NCI-H2029 treated with DMSO at 0.1 percent for 48 hours (cell line): Measurements from ENCODE around the gene TRPM1.
"Not testable (repeated sequence)": the region's sequence is repeated elsewhere in the genome, so short reads cannot be mapped to it uniquely, and the experiment has no call there.

Source experiments
- DNase-seq: peaks from one replicate; lab custom pipeline; 2025; lab: John Stamatoyannopoulos, UW

The TRPM1 gene

DNA sequence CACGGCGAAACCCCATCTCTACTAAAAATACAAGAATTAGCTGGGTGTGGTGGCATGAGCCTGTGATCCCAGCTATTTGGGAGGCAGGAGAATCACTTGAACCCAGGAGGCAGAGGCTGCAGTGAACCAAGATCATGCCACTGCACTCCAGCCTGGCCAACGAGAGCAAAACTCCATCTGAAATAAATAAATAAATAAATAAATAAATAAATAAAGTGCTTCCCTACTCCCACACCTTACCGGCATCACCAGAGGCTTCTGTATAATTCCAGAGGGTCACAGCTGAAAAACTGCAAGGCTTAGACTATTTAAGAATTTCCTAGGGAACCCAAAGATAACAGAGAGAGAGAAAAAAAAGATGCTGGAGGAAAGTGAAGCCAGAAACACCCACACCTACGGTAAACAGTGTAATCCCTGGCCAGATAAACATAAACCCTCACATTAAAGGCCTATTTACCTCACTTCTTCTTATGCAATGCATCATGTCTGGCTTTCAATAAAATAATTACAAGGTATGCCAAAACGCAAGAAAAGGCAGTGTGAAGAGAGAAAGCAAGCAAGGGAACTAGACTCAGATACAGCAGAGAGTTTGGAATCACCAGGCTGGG, 15.0 kb upstream of the TRPM1 start:
- DNase-seq = no peak

DNA sequence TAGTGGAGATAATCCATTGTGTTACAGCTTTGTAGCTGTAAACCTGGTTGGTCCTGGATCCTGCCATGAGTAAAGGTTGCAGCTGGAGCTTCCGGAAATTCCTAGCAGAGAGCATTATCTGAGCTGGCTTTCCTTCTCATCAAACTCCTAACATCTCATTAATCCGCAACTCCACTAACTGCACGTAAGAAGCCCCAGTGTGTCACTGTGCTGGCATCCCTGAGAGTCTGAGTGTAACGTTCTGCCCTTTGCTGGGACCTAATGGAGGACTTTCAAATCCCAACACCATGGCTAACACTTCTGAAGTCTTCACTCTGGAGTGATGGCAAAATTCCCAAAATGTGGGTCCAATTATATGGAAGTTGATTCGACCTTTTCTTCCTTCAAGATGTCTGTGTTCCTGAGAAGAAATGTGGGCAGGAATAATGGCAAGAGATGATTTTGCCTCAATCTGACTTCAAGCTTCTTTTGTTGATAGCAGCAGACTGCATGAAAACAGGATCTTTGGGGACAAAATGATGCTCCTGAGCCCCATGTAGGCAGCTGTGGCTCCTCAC, 9.6 kb upstream of the TRPM1 start:
- DNase-seq = no peak

DNA sequence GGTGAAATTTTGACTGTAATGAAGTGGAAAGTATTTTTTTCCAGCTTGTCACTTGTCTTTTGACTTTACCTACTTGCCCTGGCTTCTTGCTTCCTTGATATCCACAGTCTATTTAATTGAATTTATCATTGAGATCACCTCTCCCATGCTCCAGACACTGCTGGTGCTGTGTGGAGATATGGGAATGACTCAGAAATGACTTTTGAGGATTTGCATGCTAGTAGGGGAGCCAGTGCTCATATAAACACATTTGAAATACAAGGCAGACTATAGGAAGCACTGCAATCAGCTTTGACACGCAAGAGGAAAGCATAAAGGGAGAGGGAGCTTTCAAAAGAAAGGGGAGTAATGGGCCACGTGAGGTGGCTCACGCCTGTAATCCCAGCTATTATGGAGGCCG, 7.3 kb upstream of the TRPM1 start:
- DNase-seq = no peak

DNA sequence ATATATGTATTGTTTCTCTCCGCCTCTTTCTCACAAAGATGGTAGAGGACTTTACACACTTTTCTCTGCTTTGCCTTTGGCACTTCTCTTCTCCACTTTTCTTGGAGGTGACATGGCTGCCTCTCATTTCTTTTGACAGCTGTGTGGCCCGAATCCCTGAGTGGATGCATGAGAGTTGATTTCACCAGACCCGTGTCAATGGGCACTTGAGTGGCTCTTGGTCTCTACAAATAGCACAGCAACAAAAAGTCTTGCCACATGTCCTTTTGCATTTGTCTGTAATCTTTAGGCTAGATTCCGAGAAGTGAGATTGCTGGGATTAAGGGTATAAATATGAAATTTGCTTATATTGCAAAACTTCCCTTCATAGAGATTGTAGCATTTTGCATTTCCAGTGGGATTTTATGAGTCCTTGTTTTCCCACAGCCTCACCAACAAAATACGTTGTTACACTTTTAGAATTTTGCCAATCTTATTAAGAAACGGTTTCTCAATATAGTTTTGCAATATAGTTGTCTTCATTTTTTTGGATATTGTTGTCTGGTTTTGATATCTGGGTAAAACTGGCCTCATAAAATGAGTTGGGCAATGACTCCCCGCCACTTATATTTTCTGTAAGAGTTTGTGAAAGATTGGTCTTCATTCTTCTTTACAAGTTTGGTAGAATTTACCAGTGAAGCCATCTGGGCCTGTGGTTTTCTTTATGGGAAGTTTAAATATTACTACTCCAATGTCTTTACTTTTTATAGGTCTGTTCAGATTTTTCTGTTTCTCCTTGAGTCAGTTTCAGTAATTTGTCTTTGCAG, 5.2 kb upstream of the TRPM1 start:
- no peak for DNase-seq

DNA sequence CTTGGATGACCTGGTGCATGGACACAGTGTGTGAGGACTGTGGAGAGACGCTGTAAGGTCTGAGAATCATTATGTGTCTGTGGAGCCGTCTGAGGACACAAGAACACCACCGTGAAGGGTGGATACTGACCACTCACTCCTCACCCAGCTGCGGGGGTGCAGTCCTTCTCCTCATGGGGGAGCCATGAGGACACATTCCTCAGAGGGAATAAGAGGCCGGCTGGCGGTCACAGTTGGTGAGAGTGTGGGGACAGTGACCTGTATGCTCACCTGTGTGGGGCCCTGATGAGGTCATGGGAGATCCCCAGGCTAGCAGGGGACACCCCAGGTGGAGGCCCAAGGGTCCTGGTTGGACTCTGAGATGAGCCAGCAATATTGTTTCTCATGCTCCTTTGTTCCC, 2.5 kb upstream of the TRPM1 start:
- DNase-seq = no peak

DNA sequence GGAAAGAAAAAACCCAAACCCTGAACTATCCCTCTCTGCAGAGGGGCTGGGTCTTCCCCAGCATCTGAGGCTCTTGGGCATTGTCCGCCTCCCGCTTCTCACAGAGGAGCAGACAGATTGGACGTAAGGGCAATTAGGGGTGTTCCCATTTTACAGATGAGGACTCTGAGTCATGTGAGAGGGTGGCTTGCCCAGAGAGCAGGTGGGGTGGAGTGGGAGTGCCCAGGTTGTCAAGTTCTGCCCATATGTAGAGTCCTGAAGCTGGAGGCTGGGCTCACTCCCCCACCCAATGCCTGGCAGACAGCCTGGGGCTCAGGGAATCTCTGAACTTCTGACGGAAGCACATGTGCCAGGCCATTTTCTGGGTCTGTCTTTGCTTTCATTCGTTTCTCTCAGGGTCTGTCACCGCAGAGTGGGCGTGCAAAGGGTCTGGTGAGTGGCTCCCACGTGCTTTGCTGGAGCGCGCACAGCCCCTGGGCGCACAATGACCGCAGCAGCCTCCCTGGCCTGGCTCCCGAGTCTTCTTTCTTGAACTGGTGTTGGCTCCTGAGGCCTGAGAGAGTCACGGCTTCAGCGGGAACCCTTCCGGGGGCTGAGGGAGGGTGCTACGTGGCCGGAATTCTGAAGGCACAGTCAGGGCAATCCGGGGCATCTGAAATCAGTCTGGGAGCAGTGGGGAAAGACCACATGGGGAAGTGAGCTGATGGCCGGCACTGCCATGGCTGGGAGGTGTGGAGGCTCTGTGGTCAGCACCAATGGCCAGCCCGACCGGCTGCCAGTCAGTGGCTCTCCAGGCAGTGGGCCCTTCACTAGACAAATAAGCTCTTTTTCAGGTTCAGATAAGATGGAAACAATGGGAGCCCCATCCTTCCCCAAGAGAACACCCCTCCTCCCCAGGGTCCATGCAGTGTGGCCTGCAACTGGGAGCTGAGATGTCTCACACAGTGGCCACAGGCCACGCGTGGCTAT, 1.1 kb upstream of the TRPM1 start:
- DNase-seq = no peak

DNA sequence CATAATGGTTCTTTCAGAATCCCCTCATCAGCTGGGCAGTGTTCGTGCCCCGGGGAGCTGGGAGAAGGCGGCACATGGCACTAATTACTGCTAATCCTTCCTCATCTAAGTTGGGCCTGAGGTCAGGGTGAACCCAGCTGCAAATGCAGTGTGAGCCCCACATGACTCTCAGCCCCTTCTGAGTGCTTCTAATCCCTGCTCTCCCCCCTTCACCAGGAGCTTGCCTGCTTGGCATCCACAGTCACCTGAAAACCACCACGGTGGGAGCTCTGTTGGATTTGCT, 455 bp upstream of the TRPM1 start:
- no peak for DNase-seq

DNA sequence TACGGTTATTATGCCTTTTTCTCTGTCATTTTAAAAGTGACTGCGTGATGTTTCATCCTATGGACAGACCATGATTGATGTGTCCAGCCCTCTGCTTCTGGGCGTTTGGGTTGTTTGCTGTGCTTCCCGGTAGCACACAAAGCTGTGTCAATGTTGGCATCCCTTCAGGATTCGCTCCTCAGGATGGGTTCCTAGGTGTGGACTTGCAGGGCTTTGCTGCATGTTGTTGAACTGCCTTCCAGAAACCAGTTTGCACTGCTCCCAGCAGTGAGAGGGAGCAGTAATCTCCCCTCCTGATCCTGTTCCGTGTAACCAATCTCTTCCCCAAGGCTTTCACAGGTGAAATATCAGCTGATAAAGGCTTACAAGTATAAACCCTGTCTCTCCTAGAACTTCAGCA, 787 bp downstream of the TRPM1 start:
- no peak for DNase-seq

DNA sequence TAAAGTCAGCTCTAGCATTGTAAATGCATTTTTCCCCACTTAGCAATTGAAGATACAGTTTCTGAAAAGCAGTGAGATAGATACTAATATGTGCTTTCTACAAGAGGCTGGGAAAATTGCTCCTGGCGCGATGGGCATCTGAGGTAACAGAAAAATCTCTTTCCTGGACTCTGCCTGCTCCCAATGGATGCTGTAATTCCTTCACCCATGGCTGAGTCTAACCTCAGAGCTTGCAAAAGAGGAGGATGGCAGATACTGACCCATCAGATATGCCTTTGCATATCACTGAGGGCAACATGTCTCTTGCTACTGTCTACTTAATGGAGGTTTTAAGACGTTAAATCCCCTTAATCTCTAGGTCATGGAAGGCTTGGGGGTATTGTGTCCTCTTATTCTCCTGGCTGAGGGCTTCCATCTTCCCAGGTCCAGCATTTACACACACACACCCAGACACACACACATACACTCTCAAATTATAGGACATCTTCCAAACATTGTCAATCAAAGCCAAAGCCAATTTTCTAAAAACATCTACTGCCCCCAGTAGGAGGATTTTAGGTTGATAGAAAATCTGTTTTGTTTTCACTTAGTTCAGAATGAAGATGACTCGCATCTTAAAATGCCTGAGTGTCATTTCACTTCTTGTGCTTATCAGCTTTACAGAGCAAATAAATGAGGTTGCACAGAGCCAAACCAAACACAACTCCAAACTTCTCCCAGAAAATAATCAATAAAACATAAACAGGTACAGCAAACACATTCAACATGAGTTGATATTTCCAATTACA, 2.4 kb downstream of the TRPM1 start:
- DNase-seq = no peak

DNA sequence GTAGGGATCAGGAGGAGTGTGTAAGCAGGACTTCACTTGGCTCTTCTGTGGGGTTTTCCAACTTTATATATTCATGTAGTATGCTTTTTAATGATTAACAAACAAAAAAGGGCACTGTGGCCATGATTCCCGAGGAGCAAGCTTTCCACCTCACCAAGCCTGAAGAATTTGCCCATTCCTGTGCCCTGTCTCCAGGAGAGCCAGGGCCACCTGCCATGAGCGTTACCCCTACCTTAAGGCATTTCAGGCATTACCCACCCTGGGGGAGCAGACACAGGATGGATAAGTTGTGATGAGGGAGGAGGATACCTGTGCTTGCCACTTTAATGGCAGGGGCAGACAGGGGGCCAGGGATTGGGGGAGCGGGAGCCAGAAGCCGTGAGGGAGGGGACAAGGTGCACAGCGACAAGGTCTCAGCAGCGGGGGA, 3.0 kb downstream of the TRPM1 start:
- DNase-seq = no peak

DNA sequence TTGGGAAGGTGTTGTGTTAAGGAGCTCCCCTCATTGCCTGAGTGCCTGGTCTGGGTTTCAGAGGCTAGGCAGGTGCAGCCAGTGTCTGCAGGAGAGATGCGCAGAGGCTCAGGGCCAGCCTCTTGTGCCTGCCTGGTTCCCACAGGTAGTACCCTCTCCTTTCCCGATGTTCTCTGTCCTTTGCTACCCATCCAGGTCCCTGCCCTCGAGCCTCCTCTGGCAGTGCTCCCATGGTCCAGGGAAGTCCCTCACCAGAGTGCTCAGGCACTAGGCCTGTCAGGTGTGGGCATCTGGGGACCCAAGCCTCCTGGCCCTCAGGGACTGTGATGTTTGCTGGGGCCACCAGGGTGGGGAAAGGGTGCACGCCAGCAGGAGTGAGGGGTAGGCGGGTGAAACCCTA, 5.0 kb downstream of the TRPM1 start:
- no peak for DNase-seq

DNA sequence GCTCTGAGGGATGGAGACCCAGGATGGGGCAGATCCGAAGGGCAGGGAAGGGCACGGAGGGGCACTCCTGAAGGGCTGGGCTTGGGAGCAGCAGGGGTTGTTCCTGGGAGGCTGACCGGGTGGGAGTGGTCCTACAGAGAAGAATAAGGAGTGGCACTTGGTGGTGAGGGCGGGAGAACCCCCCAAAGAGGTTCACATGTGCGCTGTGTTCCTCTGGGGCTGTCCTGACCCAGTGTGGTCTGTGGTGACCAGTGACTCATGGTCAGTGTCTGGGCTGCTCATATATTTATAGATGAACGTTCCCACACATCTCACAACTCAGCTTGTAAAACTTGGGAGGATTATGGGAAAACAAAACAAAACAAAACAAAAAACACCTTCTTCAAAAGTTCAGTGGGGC, 10.0 kb downstream of the TRPM1 start:
- DNase-seq = no peak

DNA sequence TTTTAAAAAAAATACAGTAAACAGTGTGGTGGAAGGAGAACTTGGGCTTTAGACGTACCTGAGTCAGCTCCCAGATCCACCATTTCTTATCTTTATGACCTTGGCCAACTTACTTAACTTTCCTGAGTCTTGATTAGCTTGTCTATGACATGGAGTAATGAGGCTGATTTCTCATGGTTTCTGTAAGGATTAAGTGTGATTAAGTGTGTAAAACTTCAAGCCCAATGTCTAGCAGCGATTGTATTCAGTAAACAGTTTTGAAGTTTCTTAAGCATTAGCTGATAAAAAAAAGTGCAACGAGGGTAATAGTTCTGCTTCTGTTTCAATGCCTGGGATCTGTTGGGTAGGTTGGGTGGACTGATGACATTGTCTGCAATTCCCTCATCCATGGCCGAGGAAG, 10.8 kb downstream of the TRPM1 start:
- DNase-seq = no peak

DNA sequence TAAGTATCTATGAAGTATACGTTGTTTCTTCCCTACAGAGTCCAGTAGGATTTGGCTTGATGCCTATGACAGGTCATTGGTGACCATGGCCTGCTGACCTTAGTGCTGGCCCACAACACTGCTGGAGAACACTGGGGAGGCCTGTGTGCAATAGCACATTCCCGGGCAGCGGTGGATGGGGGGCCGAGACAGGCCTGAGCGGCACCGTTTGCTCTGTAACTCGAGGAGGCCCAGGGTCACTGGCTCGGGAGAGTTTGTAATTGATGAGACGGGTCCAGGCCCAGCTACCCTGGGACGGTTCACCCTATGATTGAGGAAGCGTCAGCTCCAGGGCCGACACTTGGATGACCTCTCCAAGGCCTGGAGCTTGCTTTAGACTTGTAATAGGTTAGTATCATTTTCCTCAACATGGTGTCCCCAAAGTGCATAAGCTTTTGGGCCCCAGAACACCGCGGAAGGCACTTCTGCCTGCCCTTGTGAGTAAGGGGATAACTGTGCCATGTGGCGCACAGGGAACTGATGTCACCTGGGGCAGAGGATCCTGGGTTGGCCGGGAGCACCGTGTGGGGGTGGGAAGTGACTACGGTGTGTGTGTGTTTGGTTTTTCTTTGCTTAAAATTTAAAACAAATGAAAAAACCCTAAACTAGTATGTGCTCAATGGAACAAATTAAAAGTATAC, 12.0 kb downstream of the TRPM1 start:
- no peak for DNase-seq

DNA sequence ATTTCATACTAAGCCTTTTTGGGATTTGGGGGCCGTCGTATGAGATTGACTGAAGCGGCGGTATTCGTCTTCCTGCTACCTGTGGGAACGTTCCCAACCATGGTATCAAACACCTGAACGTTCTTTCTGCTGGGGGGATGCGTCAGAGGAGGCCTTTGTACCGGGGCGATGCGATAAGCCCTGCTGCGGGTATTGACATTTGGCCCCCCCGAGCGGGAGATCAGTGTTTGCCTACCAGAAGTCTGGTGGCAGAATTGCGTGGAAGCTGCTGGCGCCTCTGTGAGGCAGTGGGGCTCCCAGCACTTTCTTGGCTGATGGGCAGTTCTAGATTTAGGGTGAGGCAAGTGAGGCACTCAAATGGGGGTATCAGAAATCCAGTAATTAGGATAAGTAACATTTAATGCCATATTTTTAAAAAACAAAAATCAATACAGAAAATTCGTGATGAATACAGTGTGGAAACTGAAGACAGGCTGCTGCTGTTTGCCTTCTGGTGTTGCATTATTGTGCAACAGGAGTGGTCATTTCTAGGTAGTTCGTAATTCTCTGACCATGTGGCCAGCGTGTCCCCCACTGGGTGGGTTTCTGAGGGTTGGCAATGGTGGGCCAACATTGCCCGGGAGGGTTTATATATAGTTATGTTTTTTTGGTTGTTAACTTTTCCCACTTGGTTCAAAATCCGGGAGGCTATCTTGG, 12.7 kb downstream of the TRPM1 start:
- DNase-seq = no peak

DNA sequence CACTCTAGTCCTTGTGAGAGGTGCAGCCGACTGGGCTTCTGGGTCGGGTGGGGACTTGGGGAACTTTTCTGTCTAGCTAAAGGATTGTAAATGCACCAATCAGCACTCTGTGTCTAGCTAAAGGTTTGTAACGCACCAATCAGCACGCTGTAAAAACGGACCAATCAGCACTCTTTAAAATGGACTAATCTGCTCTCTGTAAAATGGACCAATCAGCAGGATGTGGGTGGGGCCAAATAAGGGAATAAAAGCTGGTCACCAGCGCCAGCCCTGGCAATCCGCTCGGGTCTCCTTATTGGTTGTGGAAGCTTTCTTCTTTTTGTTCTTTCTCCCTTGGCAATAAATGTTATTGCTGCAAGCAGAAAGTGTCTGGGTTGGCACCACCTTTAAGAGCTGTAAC, 13.5 kb downstream of the TRPM1 start:
- DNase-seq = not testable (repeated sequence)

DNA sequence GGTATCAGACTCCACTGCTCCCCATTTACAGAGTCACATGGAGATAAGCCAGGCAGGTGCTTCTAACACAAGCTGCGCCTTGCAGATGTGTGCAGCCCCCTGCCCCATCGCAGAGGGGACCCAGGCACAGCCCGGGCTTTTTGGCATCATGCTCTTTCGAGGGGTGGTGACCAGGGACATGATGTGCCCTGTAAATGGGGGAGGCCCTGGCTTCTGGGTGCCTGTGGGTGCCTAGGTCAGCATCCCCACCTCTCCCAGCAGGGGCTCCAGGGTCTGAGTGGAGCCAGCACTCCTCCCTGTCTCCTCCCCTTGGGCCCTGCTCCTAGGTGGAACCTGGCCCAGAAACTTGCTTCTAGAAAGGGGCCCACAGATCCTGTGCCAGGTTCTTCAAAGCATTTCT, 15.2 kb downstream of the TRPM1 start:
- no peak for DNase-seq

DNA sequence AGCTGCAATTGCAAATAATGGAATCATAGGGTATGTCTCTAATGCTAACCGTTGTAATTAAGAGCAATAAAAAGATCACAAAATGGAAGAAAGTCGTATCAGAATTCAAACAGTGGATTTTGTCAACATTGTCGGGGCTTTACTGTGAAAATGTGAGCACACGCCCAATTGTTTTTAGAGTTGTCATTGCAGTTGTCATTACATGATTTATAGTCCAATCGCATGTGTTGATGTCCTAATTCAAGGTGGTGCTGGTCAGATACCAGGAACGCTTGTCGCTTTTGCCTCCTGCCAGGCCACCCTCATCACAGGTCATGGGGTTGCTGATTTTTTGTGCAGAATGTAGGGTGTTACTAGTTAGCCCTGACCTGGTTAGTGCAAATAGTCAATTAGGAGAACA, 16.2 kb downstream of the TRPM1 start:
- no peak for DNase-seq

DNA sequence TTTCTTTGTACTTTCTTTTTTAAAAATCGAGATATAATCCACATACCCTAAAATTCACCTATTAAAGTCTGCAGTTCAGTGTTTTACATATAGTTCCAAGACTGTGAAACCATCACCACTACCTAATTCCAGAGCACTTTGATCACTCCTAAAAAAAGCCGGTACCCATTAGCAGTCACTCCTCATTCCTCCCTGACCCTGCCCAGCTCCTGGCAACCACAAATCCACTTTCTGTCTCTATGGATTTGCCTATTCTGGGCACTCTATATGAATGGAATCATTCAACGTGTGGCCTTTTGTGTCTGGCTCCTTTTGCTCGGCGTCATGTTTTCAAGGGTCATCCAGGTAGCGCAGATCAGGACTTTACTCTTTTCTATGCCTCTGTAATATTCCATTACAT, 17.3 kb downstream of the TRPM1 start:
- DNase-seq = no peak

DNA sequence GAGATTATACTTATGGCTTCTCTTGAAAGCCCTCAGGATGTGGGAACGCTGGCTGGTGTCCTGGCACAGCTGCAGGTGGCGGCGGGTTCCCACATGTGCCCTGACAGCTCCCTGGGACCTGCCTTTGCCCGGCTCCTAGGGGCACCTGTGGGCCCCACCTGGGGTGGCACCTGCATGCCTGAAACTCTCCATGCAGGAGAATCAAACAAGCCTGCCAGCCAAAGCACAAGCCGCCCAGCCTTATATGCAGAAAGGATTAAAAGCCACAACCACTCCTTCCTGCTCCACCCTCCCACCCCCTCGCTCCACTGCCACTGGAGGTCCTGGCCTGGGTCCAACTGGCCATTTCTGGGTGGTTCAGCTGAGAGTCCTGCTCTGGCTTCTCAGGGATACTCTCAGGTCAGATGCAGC, 18.1 kb downstream of the TRPM1 start:
- DNase-seq = no peak
